ENCODE measurements around the gene CHRNA4. TPM values are rescaled to one million over a fixed set of nuclear protein-coding genes. Genes with fewer than 3 reads are reported as not detected.

CHRNA4 gene
- polyA plus RNA-seq, 1 donor: 0.45 TPM

DNA sequence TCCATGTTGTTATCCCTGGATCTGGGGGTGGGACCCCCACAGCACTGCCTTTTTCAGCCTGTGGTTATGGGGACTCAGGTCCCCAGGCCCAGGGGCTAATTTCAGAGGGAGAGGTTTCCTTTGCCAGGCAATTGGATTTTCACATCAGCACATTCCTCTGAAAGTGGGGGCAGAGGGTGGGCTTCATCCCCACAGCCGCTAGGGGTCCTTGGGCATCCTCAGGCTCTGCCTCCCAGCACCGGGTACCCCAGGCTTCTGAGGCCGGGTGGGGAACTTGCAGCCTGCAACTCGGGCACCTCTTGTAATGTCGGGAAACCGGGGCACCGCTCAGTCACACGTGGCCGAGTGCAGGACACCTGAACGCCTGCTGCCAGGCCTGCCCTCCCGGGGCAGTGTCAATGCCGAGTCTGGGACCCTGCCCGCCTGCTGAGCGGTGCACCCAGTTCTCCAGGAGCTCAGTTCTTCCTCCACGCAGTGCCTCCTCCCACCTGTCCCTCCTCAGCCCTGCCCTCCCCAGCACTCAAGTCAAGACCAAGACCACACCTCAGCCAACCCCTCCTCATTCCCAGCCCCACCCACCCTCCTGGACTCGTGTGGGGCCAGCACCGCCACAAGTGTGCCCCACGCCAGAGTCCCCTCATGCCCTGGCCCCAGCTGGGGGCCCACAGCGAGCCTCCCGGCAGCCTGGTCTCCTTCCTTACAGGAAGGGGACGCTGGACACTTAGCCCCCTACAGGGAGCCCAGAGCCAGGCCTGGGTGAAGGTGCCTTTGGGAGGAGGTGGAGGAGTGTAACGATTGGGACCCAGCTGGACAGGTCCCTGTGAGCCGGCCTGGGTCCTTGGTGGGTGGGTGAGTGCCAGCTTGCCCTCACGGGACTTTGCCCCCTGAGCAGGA lies 8.8 kb upstream of the CHRNA4 start:
- no peaks in the 10 kb centered on the region for H3K27me3 ChIP-seq (ENCODE audit: control insufficient read depth, insufficient read depth, low read length)
- whole genome bisulfite sequencing (ENCODE audit: insufficient coverage, low lambda C conversion rate): no CpG with 5 or more reads among the region's 24 CpGs

DNA sequence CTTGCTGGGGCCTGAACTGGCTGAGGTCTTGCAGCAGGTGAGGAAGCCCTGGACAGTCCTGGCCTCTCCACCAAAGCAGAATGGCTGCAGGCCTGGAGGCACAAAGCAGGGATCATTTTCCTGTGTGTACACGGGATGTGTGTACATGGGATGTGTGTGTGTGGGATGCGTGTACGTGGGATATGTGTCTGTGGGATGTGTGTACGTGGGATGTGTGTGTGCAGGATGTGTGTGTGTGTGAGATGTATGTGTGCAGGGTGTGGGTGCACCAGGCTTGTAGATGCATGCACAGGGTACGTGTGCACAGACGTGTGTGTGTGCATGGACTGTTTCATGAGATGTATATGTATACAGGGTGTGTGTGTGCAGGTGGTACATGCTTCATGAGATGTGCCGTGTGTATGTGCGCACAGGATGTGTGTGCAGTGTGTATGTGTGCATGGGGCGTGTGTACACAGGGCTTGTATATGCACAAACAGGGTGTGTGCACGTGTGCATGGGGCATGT lies 7.9 kb upstream of the CHRNA4 start:
- no peak for DNase-seq
- no CpG with 5 or more reads among the region's 10 CpGs for WGBS (ENCODE audit: insufficient coverage, low lambda C conversion rate)

More for the DNA sequence above, 8.8 kb upstream of the CHRNA4 start:
- peaks cover 22% of the 10 kb centered on the region for H3K4me1 ChIP-seq (ENCODE audit: control insufficient read depth, insufficient read depth, low read length)
- no peak overlapping the region for H3K4me3 ChIP-seq (ENCODE audit: low read length)
- no peak overlapping the region for H3K27ac ChIP-seq (ENCODE audit: low read length)
- DNase-seq: no peak
- no peaks in the 10 kb centered on the region for H3K36me3 ChIP-seq (ENCODE audit: control insufficient read depth, insufficient read depth, low read length)
- no peaks in the 10 kb centered on the region for H3K9me3 ChIP-seq (ENCODE audit: control insufficient read depth, low read depth, low read length)

DNA sequence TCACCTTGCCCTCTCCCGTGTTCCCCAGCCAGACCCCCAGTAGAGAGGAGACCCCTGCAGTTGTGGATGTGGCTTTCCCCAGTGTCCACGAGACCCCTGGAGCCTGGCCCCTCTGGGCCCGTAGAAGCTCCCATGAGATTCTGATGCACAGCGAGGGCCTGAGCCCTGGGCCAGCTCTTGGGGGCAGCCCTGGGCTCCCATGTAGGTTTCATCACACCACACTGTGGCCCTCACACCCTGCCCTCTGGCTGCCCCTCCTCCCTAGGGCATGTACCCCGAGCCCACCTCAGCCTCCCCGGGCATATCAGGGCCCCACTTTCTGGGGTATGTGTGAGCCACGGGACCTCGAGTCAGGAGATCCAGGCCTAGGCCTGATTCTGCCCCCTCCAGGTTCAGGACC lies 7.0 kb upstream of the CHRNA4 start:
- no peak overlapping the region for H3K4me3 ChIP-seq (ENCODE audit: low read length)
- H3K27ac ChIP-seq (ENCODE audit: low read length): no peak overlapping the region
- H3K9me3 ChIP-seq (ENCODE audit: control insufficient read depth, low read depth, low read length): no peaks in the 10 kb centered on the region
- no peak for DNase-seq
- whole genome bisulfite sequencing (ENCODE audit: insufficient coverage, low lambda C conversion rate): no CpG with 5 or more reads among the region's 8 CpGs
- peaks cover 6% of the 10 kb centered on the region for H3K4me1 ChIP-seq (ENCODE audit: control insufficient read depth, insufficient read depth, low read length)
- H3K36me3 ChIP-seq (ENCODE audit: control insufficient read depth, insufficient read depth, low read length): no peaks in the 10 kb centered on the region
- H3K27me3 ChIP-seq (ENCODE audit: control insufficient read depth, insufficient read depth, low read length): peaks cover 1% of the 10 kb centered on the region

More for the DNA sequence above, 7.9 kb upstream of the CHRNA4 start:
- H3K27ac ChIP-seq (ENCODE audit: low read length): no peak overlapping the region
- H3K4me3 ChIP-seq (ENCODE audit: low read length): no peak overlapping the region
- H3K9me3 ChIP-seq (ENCODE audit: control insufficient read depth, low read depth, low read length): no peaks in the 10 kb centered on the region
- no peaks in the 10 kb centered on the region for H3K36me3 ChIP-seq (ENCODE audit: control insufficient read depth, insufficient read depth, low read length)
- H3K27me3 ChIP-seq (ENCODE audit: control insufficient read depth, insufficient read depth, low read length): no peaks in the 10 kb centered on the region
- peaks cover 14% of the 10 kb centered on the region for H3K4me1 ChIP-seq (ENCODE audit: control insufficient read depth, insufficient read depth, low read length)

DNA sequence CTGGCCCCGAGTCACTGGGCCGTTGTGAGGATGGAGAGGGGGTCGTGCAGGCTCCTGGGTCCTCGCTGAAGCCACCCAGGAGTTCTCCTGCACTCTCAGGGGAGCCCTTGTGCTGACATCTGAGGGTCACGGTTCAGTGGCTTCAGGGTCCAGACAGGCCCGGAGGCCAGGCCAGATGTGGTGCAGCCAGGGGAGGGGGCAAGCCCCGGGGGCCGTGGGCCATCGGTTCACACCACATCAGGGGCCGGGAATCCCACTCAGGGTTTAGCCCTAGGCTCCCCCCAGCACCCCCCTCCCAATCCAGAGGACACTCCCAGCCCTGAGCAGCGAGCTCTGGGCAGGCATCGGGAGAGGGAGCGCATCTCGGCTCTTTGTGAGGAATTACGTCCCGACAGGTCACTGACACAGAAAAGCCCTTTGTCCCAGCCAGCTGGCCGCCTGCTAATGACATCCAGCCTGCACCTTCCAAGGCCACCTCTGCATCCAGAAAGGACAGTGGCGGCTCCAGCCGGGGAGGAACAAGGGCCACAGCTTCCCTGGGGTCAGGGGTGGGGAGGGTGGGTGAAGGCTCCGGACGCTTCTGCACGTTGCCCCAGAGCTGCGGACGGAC lies 6.4 kb upstream of the CHRNA4 start:
- no CpG with 5 or more reads among the region's 24 CpGs for WGBS (ENCODE audit: insufficient coverage, low lambda C conversion rate)
- Histone ChIP-seq H3K4me1 (ENCODE audit: control insufficient read depth, insufficient read depth, low read length) (peaks cover 6% of the 10 kb centered on the region), H3K4me3 (ENCODE audit: low read length) (no peak overlapping the region), H3K9me3 (ENCODE audit: control insufficient read depth, low read depth, low read length) (no peaks in the 10 kb centered on the region), H3K27ac (ENCODE audit: low read length) (no peak overlapping the region), H3K27me3 (ENCODE audit: control insufficient read depth, insufficient read depth, low read length) (peaks cover 7% of the 10 kb centered on the region), H3K36me3 (ENCODE audit: control insufficient read depth, insufficient read depth, low read length) (no peaks in the 10 kb centered on the region)
- DNase-seq: no peak

DNA sequence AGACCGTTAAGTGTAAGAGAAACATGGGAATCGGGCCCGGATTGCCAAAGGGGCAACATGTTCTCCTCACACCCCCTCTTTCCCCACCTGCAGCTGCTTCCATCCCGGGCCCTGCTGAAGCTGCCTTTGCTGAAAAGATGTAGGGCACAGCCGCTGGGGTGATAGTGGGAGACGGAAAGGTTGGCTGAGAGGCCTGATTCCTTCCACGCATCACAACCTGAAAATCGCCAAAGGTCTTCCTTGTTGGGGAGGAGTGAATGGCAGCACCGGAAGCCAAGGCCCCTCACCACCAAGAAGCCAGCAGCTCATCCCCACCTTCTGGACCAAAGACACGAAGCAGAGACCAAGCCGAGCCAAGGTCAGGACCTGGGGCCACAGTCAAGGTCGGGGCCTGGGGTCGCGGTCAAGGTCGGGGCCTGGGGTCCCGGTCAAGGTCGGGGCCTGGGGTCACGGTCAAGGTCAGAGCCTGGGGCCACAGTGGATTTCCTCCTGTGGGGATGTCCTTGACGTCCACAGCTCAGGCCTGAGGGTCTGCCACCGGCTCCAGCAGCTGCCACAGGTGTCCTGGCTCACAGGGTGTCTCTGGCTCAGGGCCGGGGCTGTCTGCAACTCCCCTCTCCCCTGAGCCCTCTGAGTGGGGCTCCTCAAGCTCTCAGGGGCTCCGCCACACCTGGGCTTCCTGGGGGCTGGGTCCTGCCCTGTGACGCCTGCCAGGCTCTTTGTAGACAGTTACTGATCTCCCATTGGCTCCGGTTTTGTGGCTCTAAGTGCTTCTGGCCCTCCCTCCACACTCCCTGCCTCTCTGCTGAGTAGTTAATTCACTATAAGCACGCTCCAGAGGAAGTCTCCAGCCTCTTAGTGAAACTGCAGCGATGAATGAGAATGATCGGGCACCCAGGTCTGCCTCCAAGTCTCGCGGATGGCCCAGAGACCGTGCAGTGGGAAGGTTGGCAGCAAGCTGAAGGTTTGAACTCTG lies 5.5 kb upstream of the CHRNA4 start:
- DNase-seq: no peak
- Histone ChIP-seq H3K27ac (ENCODE audit: low read length) (no peak overlapping the region), H3K36me3 (ENCODE audit: control insufficient read depth, insufficient read depth, low read length) (no peaks in the 10 kb centered on the region), H3K4me1 (ENCODE audit: control insufficient read depth, insufficient read depth, low read length) (peaks cover 6% of the 10 kb centered on the region), H3K27me3 (ENCODE audit: control insufficient read depth, insufficient read depth, low read length) (peaks cover 14% of the 10 kb centered on the region), H3K4me3 (ENCODE audit: low read length) (no peak overlapping the region), H3K9me3 (ENCODE audit: control insufficient read depth, low read depth, low read length) (peaks cover 2% of the 10 kb centered on the region)
- WGBS (ENCODE audit: insufficient coverage, low lambda C conversion rate): no CpG with 5 or more reads among the region's 30 CpGs

DNA sequence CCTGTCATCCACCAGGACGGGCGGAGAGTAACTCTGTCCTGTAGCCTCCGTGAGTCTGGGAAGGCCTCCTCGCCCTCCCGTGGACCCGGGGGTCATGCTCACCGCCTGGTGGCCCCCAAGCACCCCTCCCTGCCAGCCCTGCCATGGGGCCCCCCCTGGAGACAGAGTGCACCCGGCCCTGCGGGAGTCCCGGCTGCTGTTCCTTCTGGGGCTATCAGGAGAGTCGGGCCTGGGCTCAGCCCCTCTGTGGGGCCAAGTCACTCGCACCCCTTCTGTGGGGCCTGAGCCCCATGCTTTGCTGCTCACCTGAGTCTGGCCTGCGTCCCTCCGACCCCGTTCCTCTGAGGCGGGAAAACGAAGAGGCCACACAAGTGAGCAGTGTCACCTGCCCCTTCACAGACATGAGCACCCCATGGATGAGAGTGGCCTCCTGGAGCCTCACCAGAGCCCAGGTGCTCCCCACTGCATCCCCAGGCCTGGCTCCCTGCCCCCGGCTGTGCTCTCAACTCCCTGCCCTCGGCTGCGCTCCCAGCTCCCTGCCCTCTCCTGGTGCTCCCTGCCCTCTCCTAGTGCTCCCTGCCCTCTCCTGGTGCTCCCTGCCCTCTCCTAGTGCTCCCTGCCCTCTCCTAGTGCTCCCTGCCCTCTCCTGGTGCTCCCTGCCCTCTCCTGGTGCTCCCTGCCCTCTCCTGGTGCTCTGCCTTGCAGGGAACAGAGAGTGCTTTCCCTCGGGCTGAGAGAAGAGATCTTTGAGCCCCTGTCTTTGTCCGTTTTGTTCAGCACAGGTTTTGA lies 4.6 kb upstream of the CHRNA4 start:
- Histone ChIP-seq H3K36me3 (ENCODE audit: control insufficient read depth, insufficient read depth, low read length) (no peaks in the 10 kb centered on the region), H3K4me1 (ENCODE audit: control insufficient read depth, insufficient read depth, low read length) (peaks cover 6% of the 10 kb centered on the region), H3K27me3 (ENCODE audit: control insufficient read depth, insufficient read depth, low read length) (peaks cover 19% of the 10 kb centered on the region), H3K9me3 (ENCODE audit: control insufficient read depth, low read depth, low read length) (peaks cover 3% of the 10 kb centered on the region), H3K4me3 (ENCODE audit: low read length) (no peak overlapping the region), H3K27ac (ENCODE audit: low read length) (no peak overlapping the region)
- no peak for DNase-seq
- no CpG with 5 or more reads among the region's 22 CpGs for WGBS (ENCODE audit: insufficient coverage, low lambda C conversion rate)

DNA sequence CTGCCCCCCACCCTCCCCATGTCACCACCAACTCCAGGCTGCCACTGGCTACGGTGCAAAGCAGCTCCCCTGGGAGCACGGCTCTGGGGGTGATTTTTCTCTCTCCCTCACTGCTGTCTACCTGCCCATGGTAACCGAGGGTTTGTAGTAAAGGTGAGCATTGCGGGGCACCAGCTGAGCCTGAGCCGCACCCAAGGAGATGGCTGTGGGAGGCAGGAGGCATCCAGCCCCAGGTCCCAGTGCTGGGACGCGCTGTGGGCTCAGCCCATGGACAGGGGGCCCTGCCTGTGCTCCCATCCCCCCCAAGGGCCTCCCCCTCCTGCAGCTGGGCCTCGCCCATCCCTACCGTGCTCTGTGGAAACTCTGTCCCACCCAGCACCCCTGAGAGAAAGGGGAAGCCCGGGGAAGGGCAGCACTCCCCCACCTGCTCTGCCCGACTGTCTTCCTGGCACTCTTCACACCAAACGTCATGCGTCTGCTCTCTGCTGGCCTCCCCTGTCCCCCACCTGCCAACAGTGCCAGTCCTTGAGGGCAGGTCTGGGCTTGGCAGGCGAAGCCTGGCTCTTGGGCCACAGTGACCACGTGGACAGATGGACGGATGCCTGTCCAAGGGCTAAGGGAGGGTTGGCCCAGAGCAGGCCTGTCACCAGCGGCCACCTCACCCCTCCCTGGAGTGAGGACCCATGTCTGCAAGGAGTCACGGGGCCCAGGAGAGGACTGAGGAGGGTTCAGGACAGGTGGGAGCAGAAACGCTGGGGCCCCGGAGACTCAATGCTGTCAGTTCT lies 3.8 kb upstream of the CHRNA4 start:
- Histone ChIP-seq H3K9me3 (ENCODE audit: control insufficient read depth, low read depth, low read length) (peaks cover 3% of the 10 kb centered on the region), H3K4me3 (ENCODE audit: low read length) (no peak overlapping the region), H3K36me3 (ENCODE audit: control insufficient read depth, insufficient read depth, low read length) (no peaks in the 10 kb centered on the region), H3K27ac (ENCODE audit: low read length) (no peak overlapping the region), H3K27me3 (ENCODE audit: control insufficient read depth, insufficient read depth, low read length) (peaks cover 27% of the 10 kb centered on the region), H3K4me1 (ENCODE audit: control insufficient read depth, insufficient read depth, low read length) (no peaks in the 10 kb centered on the region)
- DNase-seq: no peak
- no CpG with 5 or more reads among the region's 20 CpGs for WGBS (ENCODE audit: insufficient coverage, low lambda C conversion rate)

DNA sequence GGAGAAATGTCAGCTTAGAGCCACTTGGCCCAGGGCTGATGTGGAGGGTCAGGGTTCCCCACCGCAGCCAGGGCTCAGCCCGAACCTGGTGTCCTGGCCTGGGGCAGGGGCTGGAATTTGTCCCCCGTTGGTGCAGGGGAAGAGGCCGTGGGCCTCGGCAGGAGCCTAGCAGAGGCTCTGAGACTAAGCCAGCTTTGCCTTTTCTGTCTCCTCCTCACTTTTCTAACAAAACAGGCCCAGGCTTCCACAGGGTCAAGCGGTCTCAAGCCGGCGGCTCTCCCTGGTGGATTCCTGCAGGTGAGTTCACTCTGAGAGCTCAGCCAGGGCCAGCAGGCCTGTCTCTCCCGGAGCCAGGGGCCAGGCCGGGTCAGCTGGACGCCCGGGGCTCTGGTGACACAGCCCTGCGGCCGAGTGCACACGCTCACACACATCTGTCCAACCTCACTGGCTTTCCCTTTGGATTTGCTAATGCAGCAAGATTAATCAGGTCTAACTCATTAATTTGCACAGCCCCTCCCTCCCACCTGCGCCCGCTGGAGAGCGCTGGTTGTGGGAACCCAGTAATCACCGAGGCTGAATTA lies 2.9 kb upstream of the CHRNA4 start:
- no peak for DNase-seq
- Histone ChIP-seq H3K27me3 (ENCODE audit: control insufficient read depth, insufficient read depth, low read length) (peaks cover 37% of the 10 kb centered on the region), H3K27ac (ENCODE audit: low read length) (no peak overlapping the region), H3K4me3 (ENCODE audit: low read length) (no peak overlapping the region), H3K4me1 (ENCODE audit: control insufficient read depth, insufficient read depth, low read length) (no peaks in the 10 kb centered on the region), H3K9me3 (ENCODE audit: control insufficient read depth, low read depth, low read length) (peaks cover 3% of the 10 kb centered on the region), H3K36me3 (ENCODE audit: control insufficient read depth, insufficient read depth, low read length) (no peaks in the 10 kb centered on the region)
- no CpG with 5 or more reads among the region's 19 CpGs for WGBS (ENCODE audit: insufficient coverage, low lambda C conversion rate)

Measured in large intestine (tissue), 3 donors.